ENCODE measurements around the gene PPFIA1. TPM values are rescaled to one million over a fixed set of nuclear protein-coding genes. Genes with fewer than 3 reads are reported as not detected.

PPFIA1 gene
- total and polyA plus RNA-seq, 2 of the 13 experiments (the other 11 are each of a cell fraction or from before 2014, with no cell fraction given): 29.9 to 45.2 TPM

- TF ChIP-seq GZF1 (CRISPR knock-in tag; IDR thresholded peaks at IDR 0.05): no peak
- no peak; the same call in 1 of the 2 replicates for TF ChIP-seq KMT2A (CRISPR knock-in tag; IDR thresholded peaks at IDR 0.05)
- no peak for TF ChIP-seq ZFAT (CRISPR knock-in tag; conservative IDR thresholded peaks at IDR 0.05)
- TF ChIP-seq ZNF672 (CRISPR knock-in tag; IDR thresholded peaks at IDR 0.05): no peak
- no peak for TF ChIP-seq MAF1 (CRISPR knock-in tag; IDR thresholded peaks at IDR 0.05; ENCODE audit: borderline replicate concordance)
- no peak; the same call in 1 of the 2 replicates for TF ChIP-seq RARA (CRISPR knock-in tag; IDR thresholded peaks at IDR 0.05)
- no peak for TF ChIP-seq ASH2L (IDR thresholded peaks at IDR 0.05; ENCODE audit: insufficient read length, low read depth, low read length)
- TF ChIP-seq ZNF784 (CRISPR knock-in tag; IDR thresholded peaks at IDR 0.05; ENCODE audit: borderline replicate concordance): no peak
- TF ChIP-seq HCFC1 (IDR thresholded peaks at IDR 0.05; ENCODE audit: low read depth, low read length): no peak
- 0 out of 2 replicates have a peak, but pooled peaks have one; percentile 49 for TF ChIP-seq ZNF33B (CRISPR knock-in tag; IDR thresholded peaks at IDR 0.05)
- TF ChIP-seq ZNF503 (CRISPR knock-in tag; IDR thresholded peaks at IDR 0.05): no peak
- TF ChIP-seq ZNF430 (CRISPR knock-in tag; IDR thresholded peaks at IDR 0.05): no peak
- peak; percentile 62; the same call in 1 of the 2 replicates for TF ChIP-seq ERF (CRISPR knock-in tag; IDR thresholded peaks at IDR 0.05)
- TF ChIP-seq BHLHE40 (IDR thresholded peaks at IDR 0.05; ENCODE audit: low read length): peak; percentile 90
- TF ChIP-seq KAT7 (CRISPR knock-in tag; IDR thresholded peaks at IDR 0.05; ENCODE audit: borderline replicate concordance): 0 out of 2 replicates have a peak, but pooled peaks have one; percentile 50
- peak; percentile 62; the same call in 1 of the 2 replicates for TF ChIP-seq ARID4A (CRISPR knock-in tag; IDR thresholded peaks at IDR 0.05; ENCODE audit: borderline replicate concordance)
- TF ChIP-seq MLLT10 (CRISPR knock-in tag; IDR thresholded peaks at IDR 0.05): no peak
- no peak for TF ChIP-seq ZNF597 (CRISPR knock-in tag; IDR thresholded peaks at IDR 0.05)
- no peak for TF ChIP-seq ZNF703 (CRISPR knock-in tag; IDR thresholded peaks at IDR 0.05; ENCODE audit: borderline replicate concordance)
- no peak for TF ChIP-seq ZFP91 (CRISPR knock-in tag; IDR thresholded peaks at IDR 0.05; ENCODE audit: borderline replicate concordance)
Measured at GRCh38 chr11:70399681-70400112, 129.2 kb downstream of the PPFIA1 start (continued).

Data from HepG2 (cell line).